Rectal smooth muscle tissue (tissue), 1 donor: ENCODE results near the gene PKHD1.
"Not testable (repeated sequence)": the region's sequence is repeated elsewhere in the genome, so short reads cannot be mapped to it uniquely, and the experiment has no call there.

ENCODE experiments used
- H3K27ac ChIP-seq: one replicate; pipeline ENCODE4 v1.7.0; 2013; ENCODE audit warnings: low read depth, low read length, inconsistent platforms
- H3K27me3 ChIP-seq: one replicate; pipeline ENCODE4 v1.7.0; 2013; ENCODE audit warnings: low read length; ENCODE audit not compliant: control insufficient read depth, insufficient read depth
- H3K36me3 ChIP-seq: one replicate; pipeline ENCODE4 v1.7.0; 2013; ENCODE audit warnings: low read length; ENCODE audit not compliant: control insufficient read depth, insufficient read depth
- H3K4me1 ChIP-seq: one replicate; pipeline ENCODE4 v1.7.0; 2013; ENCODE audit warnings: low read length; ENCODE audit not compliant: control insufficient read depth, insufficient read depth
- H3K4me3 ChIP-seq: one replicate; pipeline ENCODE4 v1.7.0; 2013; ENCODE audit warnings: low read length
- H3K9ac ChIP-seq: one replicate; pipeline ENCODE4 v1.7.0; 2013; ENCODE audit warnings: low read length

The PKHD1 gene

DNA sequence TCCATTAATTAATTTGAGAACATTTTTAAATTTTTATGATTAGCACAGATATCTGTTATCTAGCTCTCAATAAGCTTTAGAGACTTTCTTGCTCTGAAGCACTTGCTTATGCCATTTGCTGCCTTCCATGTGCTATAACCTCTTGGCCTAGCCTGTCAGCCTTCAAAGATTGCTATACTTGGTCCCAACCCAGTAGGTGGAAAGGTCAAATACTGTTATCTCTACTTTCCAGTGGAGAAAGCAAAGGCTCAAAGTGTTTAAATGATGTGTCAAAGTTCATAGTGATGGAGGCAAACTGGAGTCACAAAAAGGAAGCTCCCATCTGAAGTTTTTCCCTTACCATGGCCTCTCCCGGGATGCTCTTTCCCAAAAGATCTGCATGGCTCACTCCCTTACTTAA lies 125.1 kb downstream of the PKHD1 start:
- Histone ChIP-seq H3K9ac (no peak overlapping the region), H3K27me3 (no peaks in the 10 kb centered on the region), H3K4me3 (no peak overlapping the region), H3K4me1 (no peaks in the 10 kb centered on the region), H3K27ac (no peak overlapping the region), H3K36me3 (no peaks in the 10 kb centered on the region)

- Histone ChIP-seq H3K27ac (no peak overlapping the region), H3K4me3 (no peak overlapping the region), H3K4me1 (no peaks in the 10 kb centered on the region), H3K27me3 (no peaks in the 10 kb centered on the region), H3K36me3 (no peaks in the 10 kb centered on the region), H3K9ac (no peak overlapping the region)
These were observed 127.0 kb downstream of the PKHD1 start for GRCh38 chr6:51960419-51960818.

GRCh38 chr6:51959744-51960383 lies 127.5 kb downstream of the PKHD1 start:
- Histone ChIP-seq H3K9ac (no peak overlapping the region), H3K4me3 (no peak overlapping the region), H3K27me3 (no peaks in the 10 kb centered on the region), H3K27ac (no peak overlapping the region), H3K4me1 (no peaks in the 10 kb centered on the region), H3K36me3 (no peaks in the 10 kb centered on the region)

- no peaks in the 10 kb centered on the region for H3K4me1 ChIP-seq
- no peaks in the 10 kb centered on the region for H3K27me3 ChIP-seq
- no peak overlapping the region for H3K9ac ChIP-seq
- H3K27ac ChIP-seq: no peak overlapping the region
- H3K4me3 ChIP-seq: no peak overlapping the region
- H3K36me3 ChIP-seq: no peaks in the 10 kb centered on the region
These were observed 132.7 kb downstream of the PKHD1 start for GRCh38 chr6:51954681-51955080.

- Histone ChIP-seq H3K27ac (no peak overlapping the region), H3K9ac (no peak overlapping the region), H3K36me3 (no peaks in the 10 kb centered on the region), H3K4me3 (no peak overlapping the region), H3K4me1 (no peaks in the 10 kb centered on the region), H3K27me3 (no peaks in the 10 kb centered on the region)
These were observed 134.2 kb downstream of the PKHD1 start for GRCh38 chr6:51953246-51953645.

- no peaks in the 10 kb centered on the region for H3K27me3 ChIP-seq
- no peak overlapping the region for H3K27ac ChIP-seq
- no peak overlapping the region for H3K9ac ChIP-seq
- H3K4me1 ChIP-seq: no peaks in the 10 kb centered on the region
- no peak overlapping the region for H3K4me3 ChIP-seq
- H3K36me3 ChIP-seq: no peaks in the 10 kb centered on the region
These were observed 135.5 kb downstream of the PKHD1 start for GRCh38 chr6:51951924-51952323.

- Histone ChIP-seq H3K4me3 (no peak overlapping the region), H3K27me3 (no peaks in the 10 kb centered on the region), H3K9ac (no peak overlapping the region), H3K27ac (no peak overlapping the region), H3K4me1 (no peaks in the 10 kb centered on the region), H3K36me3 (no peaks in the 10 kb centered on the region)
These were observed 137.9 kb downstream of the PKHD1 start for GRCh38 chr6:51949526-51949925.

DNA sequence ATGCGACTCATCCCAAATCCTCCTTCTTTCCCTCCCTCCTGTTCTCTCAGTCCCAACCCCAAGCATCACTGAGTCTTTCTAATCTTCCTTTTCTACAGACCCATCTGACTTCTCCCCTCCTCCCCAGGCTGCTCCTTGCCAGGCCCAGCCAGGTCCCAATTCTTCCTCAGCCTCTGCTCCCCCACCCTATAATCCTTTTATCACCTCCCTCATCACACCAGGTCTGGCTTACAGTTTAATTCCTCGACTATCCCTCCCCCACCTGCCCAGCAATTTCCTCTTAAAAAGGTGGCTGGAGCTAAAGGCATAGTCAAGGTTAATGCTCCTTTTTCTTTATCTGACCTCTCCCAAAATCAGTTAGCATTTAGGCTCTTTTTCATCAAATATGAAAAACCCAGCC lies 147.7 kb downstream of the PKHD1 start:
- H3K36me3 ChIP-seq, H3K4me3 ChIP-seq, H3K27me3 ChIP-seq, H3K4me1 ChIP-seq, H3K27ac ChIP-seq, H3K9ac ChIP-seq: not testable (repeated sequence)

GRCh38 chr6:51936531-51937290 lies 150.7 kb downstream of the PKHD1 start:
- no peak overlapping the region for H3K9ac ChIP-seq
- no peak overlapping the region for H3K4me3 ChIP-seq
- H3K36me3 ChIP-seq: no peaks in the 10 kb centered on the region
- H3K27me3 ChIP-seq: no peaks in the 10 kb centered on the region
- no peak overlapping the region for H3K27ac ChIP-seq
- H3K4me1 ChIP-seq: no peaks in the 10 kb centered on the region

GRCh38 chr6:51934098-51934497 lies 153.3 kb downstream of the PKHD1 start:
- H3K4me1 ChIP-seq: no peaks in the 10 kb centered on the region
- H3K27me3 ChIP-seq: no peaks in the 10 kb centered on the region
- no peak overlapping the region for H3K4me3 ChIP-seq
- H3K36me3 ChIP-seq: no peaks in the 10 kb centered on the region
- H3K27ac ChIP-seq: no peak overlapping the region
- no peak overlapping the region for H3K9ac ChIP-seq

GRCh38 chr6:51932956-51933355 lies 154.5 kb downstream of the PKHD1 start:
- no peaks in the 10 kb centered on the region for H3K27me3 ChIP-seq
- no peaks in the 10 kb centered on the region for H3K36me3 ChIP-seq
- H3K4me3 ChIP-seq: no peak overlapping the region
- H3K4me1 ChIP-seq: no peaks in the 10 kb centered on the region
- H3K27ac ChIP-seq: no peak overlapping the region
- H3K9ac ChIP-seq: no peak overlapping the region

DNA sequence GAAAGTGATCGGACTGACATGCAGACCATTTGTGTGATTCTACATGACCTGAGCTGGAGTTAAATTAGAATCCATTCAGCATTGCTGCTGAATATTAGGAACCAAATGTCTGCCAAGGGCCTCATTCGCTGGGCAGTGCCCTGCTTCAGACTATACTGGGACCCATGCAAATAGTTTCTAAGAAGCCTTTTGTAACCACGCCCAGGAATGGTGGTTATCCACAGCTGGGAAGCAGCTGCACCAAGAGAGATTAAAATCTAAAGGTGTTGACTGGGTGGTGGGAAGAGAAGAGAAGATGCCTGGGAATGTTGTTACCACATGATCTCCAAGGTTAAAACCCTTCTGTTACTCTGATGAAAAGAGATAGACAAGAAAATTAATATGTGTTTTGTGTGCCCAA lies 156.8 kb downstream of the PKHD1 start:
- Histone ChIP-seq H3K9ac (no peak overlapping the region), H3K36me3 (no peaks in the 10 kb centered on the region), H3K4me3 (no peak overlapping the region), H3K27me3 (no peaks in the 10 kb centered on the region), H3K27ac (no peak overlapping the region), H3K4me1 (no peaks in the 10 kb centered on the region)
